ENCODE data around the gene NUP153.
A peak's percentile ranks its signal among the peaks of the same experiment; 100 is the strongest.
"Not testable (repeated sequence)": the region's sequence is repeated elsewhere in the genome, so short reads cannot be mapped to it uniquely, and the experiment has no call there.

NUP153 gene

GRCh38 chr6:17610835-17611234 is 95.9 kb downstream of the NUP153 start:
- H3K4me3 Mint-ChIP-seq: no peak overlapping the region
- H3K27me3 Mint-ChIP-seq: no peaks in the 10 kb centered on the region
- H3K27ac Mint-ChIP-seq (ENCODE audit: low read depth): no peak overlapping the region
- peaks cover 44% of the 10 kb centered on the region for H3K36me3 Mint-ChIP-seq (ENCODE audit: insufficient read depth)
- H3K9me3 Mint-ChIP-seq: no peaks in the 10 kb centered on the region
- ATAC-seq (replicated peaks; ENCODE audit: extremely low read depth, poor library complexity, severe bottlenecking) (no peak), DNase-seq (ENCODE audit: low spot score in 2 of 2) (no peak)
- H3K4me1 Mint-ChIP-seq: peaks cover 5% of the 10 kb centered on the region

- no peaks in the 10 kb centered on the region for H3K9me3 Mint-ChIP-seq
- H3K27me3 Mint-ChIP-seq: no peaks in the 10 kb centered on the region
- H3K27ac Mint-ChIP-seq (ENCODE audit: low read depth): peak overlapping the region; percentile 49
- DNase-seq (ENCODE audit: low spot score in 2 of 2) (no peak), ATAC-seq (replicated peaks; ENCODE audit: extremely low read depth, poor library complexity, severe bottlenecking) (no peak)
- peaks cover 40% of the 10 kb centered on the region for H3K36me3 Mint-ChIP-seq (ENCODE audit: insufficient read depth)
- H3K4me3 Mint-ChIP-seq: no peak overlapping the region
- peaks cover 31% of the 10 kb centered on the region for H3K4me1 Mint-ChIP-seq
Measured at GRCh38 chr6:17606606-17607005, 100.1 kb downstream of the NUP153 start.

- no peaks in the 10 kb centered on the region for H3K27me3 Mint-ChIP-seq
- H3K27ac Mint-ChIP-seq (ENCODE audit: low read depth): peak overlapping the region; percentile 66
- peaks cover 35% of the 10 kb centered on the region for H3K36me3 Mint-ChIP-seq (ENCODE audit: insufficient read depth)
- H3K4me3 Mint-ChIP-seq: peak overlapping the region; percentile 96
- peaks cover 37% of the 10 kb centered on the region for H3K4me1 Mint-ChIP-seq
- DNase-seq (ENCODE audit: low spot score in 2 of 2) (no peak), ATAC-seq (replicated peaks; ENCODE audit: extremely low read depth, poor library complexity, severe bottlenecking) (no peak)
- H3K9me3 Mint-ChIP-seq: no peaks in the 10 kb centered on the region
Measured at GRCh38 chr6:17602888-17603287, 103.8 kb downstream of the NUP153 start.

GRCh38 chr6:17601386-17601703 is 105.4 kb downstream of the NUP153 start:
- DNase-seq (ENCODE audit: low spot score in 2 of 2) (no peak), ATAC-seq (replicated peaks; ENCODE audit: extremely low read depth, poor library complexity, severe bottlenecking) (peak; percentile 17)
- Mint-ChIP-seq H3K4me3 (peak overlapping the region; percentile 96), H3K27ac (ENCODE audit: low read depth) (peak overlapping the region; percentile 93), H3K4me1 (peaks cover 34% of the 10 kb centered on the region), H3K27me3 (no peaks in the 10 kb centered on the region), H3K36me3 (ENCODE audit: insufficient read depth) (peaks cover 30% of the 10 kb centered on the region), H3K9me3 (no peaks in the 10 kb centered on the region)

GRCh38 chr6:17600527-17601385 is 106.0 kb downstream of the NUP153 start:
- H3K4me1 Mint-ChIP-seq: peaks cover 32% of the 10 kb centered on the region
- H3K27ac Mint-ChIP-seq (ENCODE audit: low read depth): peak overlapping the region; percentile 93
- H3K4me3 Mint-ChIP-seq: peak overlapping the region; percentile 96
- H3K36me3 Mint-ChIP-seq (ENCODE audit: insufficient read depth): peaks cover 24% of the 10 kb centered on the region
- DNase-seq (ENCODE audit: low spot score in 2 of 2) (peak; percentile 23 to 43), ATAC-seq (replicated peaks; ENCODE audit: extremely low read depth, poor library complexity, severe bottlenecking) (peak; percentile 60)
- H3K9me3 Mint-ChIP-seq: no peaks in the 10 kb centered on the region
- H3K27me3 Mint-ChIP-seq: no peaks in the 10 kb centered on the region

GRCh38 chr6:17599877-17600526 is 106.7 kb downstream of the NUP153 start, which contains the start of gene FAM8A1:
FAM8A1 (plus strand) TSS chr6:17600302; CDS start chr6:17600410, 108 bp downstream.
- Mint-ChIP-seq H3K4me3 (peak within 1 kb of the TSS; percentile 96), H3K27ac (ENCODE audit: low read depth) (peak within 1 kb of the TSS; percentile 93), H3K27me3 (no peaks in the 10 kb centered on the region), H3K9me3 (no peaks in the 10 kb centered on the region), H3K36me3 (ENCODE audit: insufficient read depth) (peaks cover 16% of the 10 kb centered on the region), H3K4me1 (peaks cover 32% of the 10 kb centered on the region)
- ATAC-seq (replicated peaks; ENCODE audit: extremely low read depth, poor library complexity, severe bottlenecking) (peak; percentile 86), DNase-seq (ENCODE audit: low spot score in 2 of 2) (peak; percentile 88 to 93)

GRCh38 chr6:17596085-17596484 is 110.6 kb downstream of the NUP153 start:
- H3K4me3 Mint-ChIP-seq: no peak overlapping the region
- H3K4me1 Mint-ChIP-seq: peaks cover under 1% of the 10 kb centered on the region
- no peak overlapping the region for H3K27ac Mint-ChIP-seq (ENCODE audit: low read depth)
- no peak for DNase-seq (ENCODE audit: low spot score in 2 of 2)
- H3K9me3 Mint-ChIP-seq: no peaks in the 10 kb centered on the region
- no peak for ATAC-seq (replicated peaks; ENCODE audit: extremely low read depth, poor library complexity, severe bottlenecking)
- peaks cover 8% of the 10 kb centered on the region for H3K36me3 Mint-ChIP-seq (ENCODE audit: insufficient read depth)
- no peaks in the 10 kb centered on the region for H3K27me3 Mint-ChIP-seq

GRCh38 chr6:17593246-17593645 is 113.5 kb downstream of the NUP153 start:
- no peak overlapping the region for H3K4me3 Mint-ChIP-seq
- no peaks in the 10 kb centered on the region for H3K36me3 Mint-ChIP-seq (ENCODE audit: insufficient read depth)
- H3K4me1 Mint-ChIP-seq: peaks cover 7% of the 10 kb centered on the region
- ATAC-seq (replicated peaks; ENCODE audit: extremely low read depth, poor library complexity, severe bottlenecking) (no peak), DNase-seq (ENCODE audit: low spot score in 2 of 2) (no peak)
- no peaks in the 10 kb centered on the region for H3K9me3 Mint-ChIP-seq
- H3K27ac Mint-ChIP-seq (ENCODE audit: low read depth): no peak overlapping the region
- H3K27me3 Mint-ChIP-seq: no peaks in the 10 kb centered on the region

GRCh38 chr6:17591287-17591686 is 115.4 kb downstream of the NUP153 start:
- H3K4me1 Mint-ChIP-seq: peaks cover 7% of the 10 kb centered on the region
- ATAC-seq (replicated peaks; ENCODE audit: extremely low read depth, poor library complexity, severe bottlenecking) (no peak), DNase-seq (ENCODE audit: low spot score in 2 of 2) (no peak)
- no peak overlapping the region for H3K27ac Mint-ChIP-seq (ENCODE audit: low read depth)
- no peaks in the 10 kb centered on the region for H3K36me3 Mint-ChIP-seq (ENCODE audit: insufficient read depth)
- H3K4me3 Mint-ChIP-seq: no peak overlapping the region
- no peaks in the 10 kb centered on the region for H3K9me3 Mint-ChIP-seq
- H3K27me3 Mint-ChIP-seq: no peaks in the 10 kb centered on the region

GRCh38 chr6:17589406-17590096 is 117.2 kb downstream of the NUP153 start:
- H3K9me3 Mint-ChIP-seq: no peaks in the 10 kb centered on the region
- peaks cover 7% of the 10 kb centered on the region for H3K4me1 Mint-ChIP-seq
- peak; percentile 91 for ATAC-seq (replicated peaks; ENCODE audit: extremely low read depth, poor library complexity, severe bottlenecking)
- no peaks in the 10 kb centered on the region for H3K36me3 Mint-ChIP-seq (ENCODE audit: insufficient read depth)
- H3K4me3 Mint-ChIP-seq: no peak overlapping the region
- no peaks in the 10 kb centered on the region for H3K27me3 Mint-ChIP-seq
- no peak overlapping the region for H3K27ac Mint-ChIP-seq (ENCODE audit: low read depth)
- DNase-seq (ENCODE audit: low spot score in 2 of 2): no peak

GRCh38 chr6:17588011-17588410 is 118.7 kb downstream of the NUP153 start:
- Mint-ChIP-seq H3K27me3 (no peaks in the 10 kb centered on the region), H3K27ac (ENCODE audit: low read depth) (no peak overlapping the region), H3K4me3 (no peak overlapping the region), H3K4me1 (peaks cover 7% of the 10 kb centered on the region), H3K9me3 (no peaks in the 10 kb centered on the region), H3K36me3 (ENCODE audit: insufficient read depth) (no peaks in the 10 kb centered on the region)
- DNase-seq (ENCODE audit: low spot score in 2 of 2): no peak
- no peak for ATAC-seq (replicated peaks; ENCODE audit: extremely low read depth, poor library complexity, severe bottlenecking)

- ATAC-seq (replicated peaks; ENCODE audit: extremely low read depth, poor library complexity, severe bottlenecking): not testable (repeated sequence)
Measured at GRCh38 chr6:17586623-17587022, 120.1 kb downstream of the NUP153 start.

More at GRCh38 chr6:17586623-17587022, 120.1 kb downstream of the NUP153 start:
- not testable (repeated sequence) for H3K4me1 Mint-ChIP-seq; H3K9me3 Mint-ChIP-seq; DNase-seq (ENCODE audit: low spot score in 2 of 2); H3K27ac Mint-ChIP-seq (ENCODE audit: low read depth); H3K27me3 Mint-ChIP-seq; H3K4me3 Mint-ChIP-seq; H3K36me3 Mint-ChIP-seq (ENCODE audit: insufficient read depth)
